HCT116 (cell line): ENCODE data around the gene RND3. TPM values are rescaled to one million over a fixed set of nuclear protein-coding genes. Genes with fewer than 3 reads are reported as not detected.
A peak's percentile ranks its signal among the peaks of the same experiment; 100 is the strongest.

Source experiments
- ATAC-seq: fragments of 200-7000 bp; cut with Tn5 transposase; 2 replicates; pipeline ENCODE4 v1.9.1; 2020; ENCODE audit warnings: mild to moderate bottlenecking, moderate library complexity
- BruUV-seq: library from RNA; stranded (reverse); fragments of 400-500 nt; replicated peaks from 2 replicates; lab custom pipeline; 2021; lab: Mats Ljungman, UMichigan
- CTCF ChIA-PET: fragments of 300-600 bp; sonication (Branson Sonifier 250); formaldehyde crosslinking; loops from one replicate; lab custom pipeline; 2021; ENCODE audit warnings: antibody characterized with exemption; lab: Charles Lee
- POLR2A ChIA-PET: fragments of 300-600, 350-600 bp; sonication (Branson Sonifier 250); formaldehyde crosslinking; loops from one replicate; lab custom pipeline; 2021; ENCODE audit warnings: antibody characterized with exemption; lab: Charles Lee
- RAD21 ChIA-PET, 2 experiments: fragments of 300-600 bp; sonication (Branson Sonifier 250); formaldehyde crosslinking; loops; one replicate each; lab custom pipeline; 2023; ENCODE audit warnings: low total read pairs in 2 of 2; ENCODE audit not compliant: uncharacterized antibody in 2 of 2, unreplicated experiment in 2 of 2, low non-redundant PET in 1 of 2; lab: Charles Lee
- DNase-seq: peaks from one replicate; pipeline ENCODE4 v3.0.0-alpha.2; 2010; ENCODE audit warnings: low read depth, low spot score
- H2AFZ ChIP-seq: fragments of 200-600 bp; shearing (Covaris generic), sonication (generic); 2 replicates; pipeline ENCODE4 v1.6.1; 2017; ENCODE audit warnings: low read depth, mixed run types, mixed read lengths, antibody characterized with exemption, low read length; ENCODE audit not compliant: poor library complexity, severe bottlenecking
- H3K27ac ChIP-seq: 2 replicates; pipeline ENCODE4 v1.5.1; 2012; ENCODE audit warnings: low read depth, low read length
- H3K27me3 ChIP-seq: fragments of 200-600 bp; sonication (generic); 2 replicates; pipeline ENCODE4 v1.6.1; 2016; ENCODE audit warnings: mixed run types, low read length, mixed read lengths; ENCODE audit not compliant: insufficient read depth
- H3K36me3 ChIP-seq, 2 experiments: fragments of 200-500 bp in 1 of 2; fragments of 200-600 bp in 1 of 2; sonication (Bioruptor generic) in 1 of 2; sonication (generic) in 1 of 2; 2 replicates each; pipeline versions ENCODE4 v1.5.1 to v1.6.1; 2014 to 2016; ENCODE audit warnings: low read length in 2 of 2, inconsistent platforms in 1 of 2, mixed read lengths in 1 of 2, mixed run types in 1 of 2; ENCODE audit not compliant: insufficient read depth in 2 of 2, control insufficient read depth in 1 of 2
- H3K4me1 ChIP-seq, 2 experiments: fragments of 200-600 bp in 1 of 2; sonication (generic) in 1 of 2; 2 replicates each; pipeline versions ENCODE4 v1.5.1 to v1.6.1; 2012 to 2017; ENCODE audit warnings: low read length in 2 of 2, inconsistent platforms in 1 of 2, mild to moderate bottlenecking in 1 of 2, mixed read lengths in 1 of 2, mixed run types in 1 of 2, moderate library complexity in 1 of 2; ENCODE audit not compliant: insufficient read depth in 2 of 2, control insufficient read depth in 1 of 2
- H3K4me2 ChIP-seq: fragments of 200-600 bp; sonication (generic); 2 replicates; pipeline ENCODE4 v1.6.1; 2017; ENCODE audit warnings: mixed run types, low read length, mixed read lengths
- H3K4me3 ChIP-seq, 2 experiments: fragments of 200-600 bp in 1 of 2; sonication (generic) in 1 of 2; replicated peaks in 1 of 2; 2 replicates each; pipeline ENCODE4 v1.5.1; 2011 to 2016; ENCODE audit warnings: low read length in 2 of 2, control low read depth in 1 of 2, low read depth in 1 of 2, mild to moderate bottlenecking in 1 of 2, mixed read lengths in 1 of 2, mixed run types in 1 of 2
- H3K79me2 ChIP-seq: fragments of 200-600 bp; sonication (generic); 2 replicates; pipeline ENCODE4 v1.6.1; 2017; ENCODE audit warnings: mild to moderate bottlenecking, mixed run types, low read length, moderate library complexity, mixed read lengths; ENCODE audit not compliant: insufficient read depth
- H3K9ac ChIP-seq: fragments of 200-600 bp; sonication (generic); 2 replicates; pipeline ENCODE4 v1.6.1; 2016; ENCODE audit warnings: low read length, mixed read lengths
- H3K9me2 ChIP-seq: fragments of 200-600 bp; sonication (generic), shearing (Covaris generic); 2 replicates; pipeline ENCODE4 v1.6.1; 2017; ENCODE audit warnings: mixed run types, mild to moderate bottlenecking, moderate library complexity; ENCODE audit not compliant: insufficient read depth
- H3K9me3 ChIP-seq, 2 experiments: fragments of 200-500 bp in 1 of 2; fragments of 200-600 bp in 1 of 2; sonication (Bioruptor generic) in 1 of 2; sonication (generic) in 1 of 2; 2 replicates each; pipeline ENCODE4 v1.6.1; 2014 to 2017; ENCODE audit warnings: low read length in 2 of 2, mixed read lengths in 2 of 2, inconsistent platforms in 1 of 2, low read depth in 1 of 2, mild to moderate bottlenecking in 1 of 2, mixed run types in 1 of 2, moderate library complexity in 1 of 2; ENCODE audit not compliant: control insufficient read depth in 1 of 2, insufficient read depth in 1 of 2
- H4K20me1 ChIP-seq: fragments of 200-600 bp; sonication (generic), shearing (Covaris generic); 2 replicates; pipeline ENCODE4 v1.6.1; 2017; ENCODE audit warnings: mixed run types, mild to moderate bottlenecking, moderate library complexity; ENCODE audit not compliant: insufficient read depth
- EGR1 ChIP-seq: IDR thresholded peaks from 2 replicates; pipeline ENCODE4 v1.6.1; 2012; ENCODE audit warnings: low read depth
- ELF1 ChIP-seq: IDR thresholded peaks from 2 replicates; pipeline ENCODE4 v1.6.1; 2012; ENCODE audit warnings: low read depth, borderline replicate concordance
- FOSL1 ChIP-seq: IDR thresholded peaks from 2 replicates; pipeline ENCODE4 v1.6.1; 2012; ENCODE audit warnings: low read depth
- JUND ChIP-seq: IDR thresholded peaks from 2 replicates; pipeline ENCODE4 v1.6.1; 2012
- RAD21 ChIP-seq: IDR thresholded peaks from 2 replicates; pipeline ENCODE4 v1.6.1; 2012; ENCODE audit warnings: low read depth, mild to moderate bottlenecking
- intact Hi-C: fragments of 100-400 bp; cut with micrococcal nuclease; formaldehyde crosslinking; loops from 2 replicates; pipeline ENCODE4 v1.10.0; 2022
- total RNA-seq: library from RNA; stranded (reverse); gene quantifications from one replicate; pipeline ENCODE4 v1.2.1, GENCODE V29; 2021; ENCODE audit not compliant: unreplicated experiment
- TF ChIP-seq, protein P1 (sequence below): IDR thresholded peaks from 2 replicates; pipeline ENCODE4 v1.6.1; 2012

The RND3 gene
- total RNA-seq, 1 experiment from 2014 or later = 15.0 TPM

DNA sequence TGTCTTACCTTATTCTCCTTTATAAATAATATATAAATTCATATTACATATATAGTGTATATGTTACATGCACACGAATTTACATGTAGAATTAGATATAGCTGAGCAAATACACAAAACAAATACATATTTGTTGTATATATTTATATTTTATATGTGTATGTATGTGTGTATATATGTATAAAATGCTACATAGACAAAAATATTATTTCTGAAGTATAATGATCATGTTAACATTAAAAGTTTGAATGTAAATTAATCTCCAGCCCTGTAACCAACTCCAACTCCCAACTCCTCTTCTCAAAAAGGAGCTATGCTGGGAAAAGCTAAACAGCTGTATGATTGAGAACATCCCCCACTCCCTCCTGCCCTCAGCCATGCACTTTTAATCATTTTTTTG is 42.7 kb upstream of the RND3 start:
- intact Hi-C loops = no loop called here
- Histone ChIP-seq H3K79me2 (no peaks in the 10 kb centered on the region), H2AFZ (no peak overlapping the region), H3K9me3 (no peaks in the 10 kb centered on the region), H3K9me2 (no peaks in the 10 kb centered on the region), H3K9ac (no peak overlapping the region), H3K36me3 (no peaks in the 10 kb centered on the region), H4K20me1 (no peaks in the 10 kb centered on the region), H3K4me1 (peaks cover 4 to 17% of the 10 kb centered on the region in 2 experiments; a peak in 3 of 4 replicates), H3K27me3 (no peaks in the 10 kb centered on the region), H3K4me3 (no peak overlapping the region)
- no peak for DNase-seq
- no TSS peak for BruUV-seq
- ChIA-PET CTCF (no interaction called here), POLR2A (no interaction called here), RAD21 (no interaction called here)
- no peak for TF ChIP-seq RAD21
- TF ChIP-seq, protein P1, sequence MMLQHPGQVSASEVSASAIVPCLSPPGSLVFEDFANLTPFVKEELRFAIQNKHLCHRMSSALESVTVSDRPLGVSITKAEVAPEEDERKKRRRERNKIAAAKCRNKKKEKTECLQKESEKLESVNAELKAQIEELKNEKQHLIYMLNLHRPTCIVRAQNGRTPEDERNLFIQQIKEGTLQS = no peak
- TF ChIP-seq, all 23 proteins: peak for 0
- no peak for ATAC-seq
- H3K27ac ChIP-seq = no peak overlapping the region
- H3K4me2 ChIP-seq = no peak overlapping the region

DNA sequence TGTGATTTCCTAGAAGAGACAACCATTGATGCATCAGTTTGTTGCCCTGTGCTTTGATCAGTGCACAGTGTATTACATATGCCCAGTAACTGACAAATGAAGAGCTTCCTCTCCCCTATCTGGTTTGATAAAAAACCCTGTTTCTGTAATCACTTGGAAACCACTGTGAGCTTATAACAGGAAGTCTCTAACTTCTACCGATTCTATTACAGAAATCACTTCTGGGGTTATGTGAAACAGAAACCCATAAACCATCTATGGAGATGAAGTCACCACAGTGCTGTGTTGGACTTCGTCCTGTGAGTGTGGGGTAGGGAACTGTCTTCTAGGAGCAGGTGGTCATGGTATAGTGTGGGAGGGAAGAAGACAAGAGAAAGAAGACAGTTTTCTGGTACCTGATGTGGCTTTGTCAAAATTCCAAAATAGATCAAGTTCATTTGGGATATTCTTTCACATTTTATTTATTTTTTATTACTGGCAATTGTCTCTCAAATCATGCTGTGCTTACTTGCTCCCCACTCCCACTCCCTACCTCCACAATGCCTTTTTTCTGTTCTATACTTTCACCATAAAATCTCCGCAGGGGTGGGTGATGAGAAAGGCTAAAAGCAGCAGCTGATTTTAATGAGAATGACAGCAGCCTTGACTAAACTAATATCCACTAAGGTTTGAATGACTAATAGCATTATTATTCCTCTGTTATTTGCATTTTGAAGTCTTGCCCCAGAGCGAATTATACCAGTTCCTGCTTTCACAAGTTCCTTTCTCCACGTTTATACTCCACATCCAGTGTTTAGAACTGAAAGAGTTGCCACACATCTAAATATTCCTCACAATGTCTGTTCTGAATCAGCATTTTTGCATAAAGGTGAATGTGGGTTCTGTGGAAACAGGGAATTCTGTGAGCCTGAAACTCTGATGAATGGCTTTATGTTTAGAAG is 41.7 kb upstream of the RND3 start:
- H3K9me3 ChIP-seq = no peaks in the 10 kb centered on the region
- H3K27ac ChIP-seq = no peak overlapping the region
- H3K27me3 ChIP-seq = no peaks in the 10 kb centered on the region
- no peaks in the 10 kb centered on the region for H3K79me2 ChIP-seq
- H3K9me2 ChIP-seq = no peaks in the 10 kb centered on the region
- no peak overlapping the region for H3K4me3 ChIP-seq
- H3K36me3 ChIP-seq = no peaks in the 10 kb centered on the region
- peaks cover 4 to 17% of the 10 kb centered on the region in 2 experiments; a peak in 3 of 4 replicates for H3K4me1 ChIP-seq
- peak overlapping the region; percentile 30 for H2AFZ ChIP-seq
- no peak for ATAC-seq
- no peak for DNase-seq
- TF ChIP-seq FOSL1 (no peak), ELF1 (no peak), JUND (no peak), EGR1 (no peak)
- no TSS peak for BruUV-seq
- ChIA-PET RAD21 (no interaction called here), POLR2A (no interaction called here), CTCF (no interaction called here)
- no peaks in the 10 kb centered on the region for H4K20me1 ChIP-seq
- H3K9ac ChIP-seq = no peak overlapping the region
- intact Hi-C loops = no loop called here
- H3K4me2 ChIP-seq = peak overlapping the region; percentile 12; the same call in 1 of the 2 replicates
